Right atrium auricular region (tissue), 2 donors: ENCODE data around the gene MYB. TPM values are rescaled to one million over a fixed set of nuclear protein-coding genes. Genes with fewer than 3 reads are reported as not detected.

Experiments
- DNase-seq: peaks from one replicate; pipeline ENCODE4 v3.0.0-alpha.2; 2019; ENCODE audit warnings: low spot score
- H3K27ac ChIP-seq, 2 donors: fragments of 200-600 bp; sonication (generic); 1 replicate in 1 of 2; 2 replicates in 1 of 2; pipeline ENCODE4 v1.5.1; 2016 to 2019
- H3K27me3 ChIP-seq, 2 donors: fragments of 200-600 bp; sonication (generic); one replicate each; pipeline versions ENCODE4 v1.5.1 to v1.6.0; 2017 to 2019
- H3K36me3 ChIP-seq: fragments of 200-600 bp; sonication (generic); one replicate; pipeline ENCODE4 v1.5.1; 2016
- H3K4me1 ChIP-seq, 2 donors: fragments of 200-600 bp; sonication (generic); one replicate each; pipeline versions ENCODE4 v1.5.1 to v1.6.0; 2017 to 2019
- H3K4me3 ChIP-seq, 2 donors: fragments of 200-600 bp; sonication (generic); 1 replicate in 1 of 2; 2 replicates in 1 of 2; pipeline ENCODE4 v1.5.1; 2017 to 2019; ENCODE audit warnings: mild to moderate bottlenecking in 1 of 2, moderate library complexity in 1 of 2
- H3K9me3 ChIP-seq, 2 donors: fragments of 200-600 bp; sonication (generic); one replicate each; pipeline ENCODE4 v1.5.1; 2019
- CTCF ChIP-seq, 2 donors: fragments of 200-600 bp; sonication (generic); IDR thresholded peaks; one replicate each; pipeline ENCODE4 v1.5.1; 2019; ENCODE audit warnings: antibody characterized with exemption in 2 of 2
- total RNA-seq, 2 donors: library from RNA; depleted of rRNA; stranded (reverse); fragments of >200 nt; gene quantifications; one replicate each; pipeline ENCODE4 v1.1.0, GENCODE V29; 2016

Gene MYB
- total RNA-seq, 2 donors from 2014 or later: 0.16 TPM; not detected in 1

- no peak for DNase-seq
- no peaks in the 10 kb centered on the region for H3K4me1 ChIP-seq
- no peaks in the 10 kb centered on the region for H3K36me3 ChIP-seq
- no peaks in the 10 kb centered on the region for H3K27me3 ChIP-seq
- no peak overlapping the region for H3K27ac ChIP-seq
- H3K4me3 ChIP-seq: no peak overlapping the region
- no peaks in the 10 kb centered on the region for H3K9me3 ChIP-seq
- no peak for TF ChIP-seq CTCF (IDR thresholded peaks at IDR 0.05)
These were observed 5.0 kb upstream of the MYB start for GRCh38 chr6:135176058-135176457.

- Histone ChIP-seq H3K27me3 (no peaks in the 10 kb centered on the region), H3K4me3 (no peak overlapping the region), H3K4me1 (peaks cover 0 to under 1% of the 10 kb centered on the region in 2 donors), H3K36me3 (no peaks in the 10 kb centered on the region), H3K27ac (no peak overlapping the region), H3K9me3 (no peaks in the 10 kb centered on the region)
- TF ChIP-seq CTCF (IDR thresholded peaks at IDR 0.05): no peak
- DNase-seq: no peak
These were observed 4.6 kb upstream of the MYB start for GRCh38 chr6:135176464-135176863.

GRCh38 chr6:135179372-135179771 lies 1.7 kb upstream of the MYB start:
- no peak overlapping the region for H3K27ac ChIP-seq
- H3K27me3 ChIP-seq: peaks cover 6 to 7% of the 10 kb centered on the region in 2 donors
- no peaks in the 10 kb centered on the region for H3K9me3 ChIP-seq
- peaks cover 0 to 24% of the 10 kb centered on the region in 2 donors for H3K4me1 ChIP-seq
- no peaks in the 10 kb centered on the region for H3K36me3 ChIP-seq
- no peak overlapping the region for H3K4me3 ChIP-seq
- TF ChIP-seq CTCF (IDR thresholded peaks at IDR 0.05): no peak
- no peak for DNase-seq

- Histone ChIP-seq H3K9me3 (no peaks in the 10 kb centered on the region), H3K36me3 (no peaks in the 10 kb centered on the region), H3K4me3 (peak overlapping the region; percentile 45 to 59), H3K27ac (no peak overlapping the region), H3K4me1 (peaks cover 0 to 24% of the 10 kb centered on the region in 2 donors), H3K27me3 (peaks cover 6 to 7% of the 10 kb centered on the region in 2 donors)
- no peak for DNase-seq
- TF ChIP-seq CTCF (IDR thresholded peaks at IDR 0.05): no peak
These were observed 1.1 kb upstream of the MYB start for GRCh38 chr6:135179920-135180541.

- Histone ChIP-seq H3K4me3 (peak overlapping the region; percentile 45 to 59), H3K27me3 (peaks cover 6 to 7% of the 10 kb centered on the region in 2 donors), H3K27ac (no peak overlapping the region), H3K9me3 (no peaks in the 10 kb centered on the region), H3K36me3 (no peaks in the 10 kb centered on the region), H3K4me1 (peaks cover 0 to 24% of the 10 kb centered on the region in 2 donors)
- TF ChIP-seq CTCF (IDR thresholded peaks at IDR 0.05): no peak
- no peak for DNase-seq
These were observed 394 bp downstream of the MYB start for GRCh38 chr6:135181333-135182070.
